DOHH2 (cell line): ENCODE results near the gene CD58.
A peak's percentile ranks its signal among the peaks of the same experiment; 100 is the strongest.

Experiments
- H3F3A ChIP-seq: fragments of 200-600 bp; sonication (generic), shearing (Covaris generic); 2 replicates; pipeline ENCODE4 v1.6.0; 2016; ENCODE audit warnings: antibody characterized with exemption, mild to moderate bottlenecking; ENCODE audit not compliant: control insufficient read depth, insufficient read depth
- H3K27ac ChIP-seq: fragments of 200-600 bp; sonication (generic); 2 replicates; pipeline ENCODE4 v1.5.1; 2014; ENCODE audit warnings: low read depth, mild to moderate bottlenecking, low read length, moderate library complexity
- H3K27me3 ChIP-seq: fragments of 200-600 bp; sonication (generic); 2 replicates; pipeline ENCODE4 v1.6.1; 2014; ENCODE audit warnings: mild to moderate bottlenecking, low read length, mixed read lengths; ENCODE audit not compliant: control insufficient read depth
- H3K36me3 ChIP-seq: fragments of 200-600 bp; sonication (generic); 2 replicates; pipeline ENCODE4 v1.6.1; 2014; ENCODE audit warnings: mild to moderate bottlenecking, low read length, moderate library complexity, mixed read lengths; ENCODE audit not compliant: control insufficient read depth
- H3K4me1 ChIP-seq: fragments of 200-600 bp; sonication (generic); 2 replicates; pipeline ENCODE4 v1.6.1; 2014; ENCODE audit warnings: mild to moderate bottlenecking, low read length, mixed read lengths; ENCODE audit not compliant: control insufficient read depth
- H3K4me2 ChIP-seq: fragments of 200-600 bp; sonication (generic); 2 replicates; pipeline ENCODE4 v1.6.0; 2014; ENCODE audit warnings: mild to moderate bottlenecking, low read length, moderate library complexity
- H3K4me3 ChIP-seq: fragments of 200-600 bp; sonication (generic); 2 replicates; pipeline ENCODE4 v1.5.1; 2014; ENCODE audit warnings: mild to moderate bottlenecking, low read length, mixed read lengths
- H3K79me2 ChIP-seq: fragments of 200-600 bp; sonication (generic); 2 replicates; pipeline ENCODE4 v1.6.1; 2014; ENCODE audit warnings: mild to moderate bottlenecking, low read length, mixed read lengths; ENCODE audit not compliant: control insufficient read depth
- H3K9me2 ChIP-seq: fragments of 200-600 bp; sonication (generic); replicated peaks from 2 replicates; pipeline ENCODE4 v1.6.1; 2014; ENCODE audit warnings: mild to moderate bottlenecking, low read length, mixed read lengths; ENCODE audit not compliant: control insufficient read depth
- H3K9me3 ChIP-seq: fragments of 200-600 bp; sonication (generic); 2 replicates; pipeline ENCODE4 v1.6.1; 2014; ENCODE audit warnings: antibody characterized with exemption, low read length, mixed read lengths; ENCODE audit not compliant: control insufficient read depth, insufficient read depth
- H4K20me1 ChIP-seq: fragments of 200-600 bp; sonication (generic); 2 replicates; pipeline ENCODE4 v1.6.0; 2014; ENCODE audit warnings: low read depth, mild to moderate bottlenecking, antibody characterized with exemption, low read length, moderate library complexity; ENCODE audit not compliant: control insufficient read depth, insufficient read depth
- EZH2phosphoT487 ChIP-seq: fragments of 200-600 bp; sonication (generic); IDR thresholded peaks from 2 replicates; pipeline ENCODE4 v1.6.1; 2017; ENCODE audit warnings: borderline replicate concordance, mild to moderate bottlenecking, antibody characterized with exemption, low read length, moderate library complexity, mixed read lengths
- TF ChIP-seq, protein P1 (sequence below): fragments of 200-600 bp; sonication (generic); IDR thresholded peaks from one replicate; pipeline ENCODE4 v1.5.1; 2014; ENCODE audit warnings: antibody characterized with exemption, mild to moderate bottlenecking, low read depth, low read length; ENCODE audit not compliant: poor library complexity, severe bottlenecking

The CD58 gene

DNA sequence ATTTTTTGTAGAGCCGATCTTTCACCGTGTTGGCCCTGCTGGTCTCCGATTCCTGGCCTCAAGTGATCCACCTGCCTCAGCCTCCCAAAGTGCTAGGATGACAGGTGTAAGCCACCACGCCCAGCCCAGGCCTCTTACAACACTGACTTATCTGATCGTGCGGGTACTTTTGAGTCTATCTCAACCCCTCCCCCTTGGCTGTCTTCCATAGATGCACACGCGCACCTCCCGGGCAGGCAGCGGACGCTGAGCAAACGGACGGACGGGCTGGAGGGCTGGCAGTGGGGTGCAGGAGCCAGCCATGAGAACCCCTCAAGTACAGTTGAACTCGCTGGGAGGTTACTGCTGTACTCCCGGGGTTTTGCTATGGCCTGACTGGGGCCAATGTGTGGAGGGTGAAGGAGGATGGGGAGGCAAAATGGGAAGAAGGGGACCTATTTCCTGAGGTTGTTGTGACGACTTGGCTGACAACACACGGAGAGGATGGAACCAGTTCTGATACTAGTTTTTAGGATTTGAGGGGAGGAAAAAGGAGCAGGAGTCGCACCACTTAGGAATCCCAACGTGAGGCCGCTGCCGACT lies 959 bp downstream of the CD58 start:
- H3K27me3 ChIP-seq, result peaks cover 35% of the 10 kb centered on the region
- TF ChIP-seq, protein P1, sequence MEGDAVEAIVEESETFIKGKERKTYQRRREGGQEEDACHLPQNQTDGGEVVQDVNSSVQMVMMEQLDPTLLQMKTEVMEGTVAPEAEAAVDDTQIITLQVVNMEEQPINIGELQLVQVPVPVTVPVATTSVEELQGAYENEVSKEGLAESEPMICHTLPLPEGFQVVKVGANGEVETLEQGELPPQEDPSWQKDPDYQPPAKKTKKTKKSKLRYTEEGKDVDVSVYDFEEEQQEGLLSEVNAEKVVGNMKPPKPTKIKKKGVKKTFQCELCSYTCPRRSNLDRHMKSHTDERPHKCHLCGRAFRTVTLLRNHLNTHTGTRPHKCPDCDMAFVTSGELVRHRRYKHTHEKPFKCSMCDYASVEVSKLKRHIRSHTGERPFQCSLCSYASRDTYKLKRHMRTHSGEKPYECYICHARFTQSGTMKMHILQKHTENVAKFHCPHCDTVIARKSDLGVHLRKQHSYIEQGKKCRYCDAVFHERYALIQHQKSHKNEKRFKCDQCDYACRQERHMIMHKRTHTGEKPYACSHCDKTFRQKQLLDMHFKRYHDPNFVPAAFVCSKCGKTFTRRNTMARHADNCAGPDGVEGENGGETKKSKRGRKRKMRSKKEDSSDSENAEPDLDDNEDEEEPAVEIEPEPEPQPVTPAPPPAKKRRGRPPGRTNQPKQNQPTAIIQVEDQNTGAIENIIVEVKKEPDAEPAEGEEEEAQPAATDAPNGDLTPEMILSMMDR, result no peak
- no peak for TF ChIP-seq EZH2phosphoT487
- peaks cover 17% of the 10 kb centered on the region for H3K4me1 ChIP-seq
- H3K79me2 ChIP-seq, result no peaks in the 10 kb centered on the region
- H3K36me3 ChIP-seq, result no peaks in the 10 kb centered on the region
- no peak overlapping the region for H3K27ac ChIP-seq
- H3K9me2 ChIP-seq, result no peaks in the 10 kb centered on the region
- peak overlapping the region; percentile 91 for H3K4me2 ChIP-seq
- no peaks in the 10 kb centered on the region for H4K20me1 ChIP-seq
- H3K9me3 ChIP-seq, result no peaks in the 10 kb centered on the region
- H3K4me3 ChIP-seq, result peak overlapping the region; percentile 89
- H3F3A ChIP-seq, result no peaks in the 10 kb centered on the region

GRCh38 chr1:116569381-116569670 lies 1.5 kb downstream of the CD58 start:
- H3K9me2 ChIP-seq, result no peaks in the 10 kb centered on the region
- peak overlapping the region; percentile 91 for H3K4me2 ChIP-seq
- no peaks in the 10 kb centered on the region for H3K79me2 ChIP-seq
- no peak for TF ChIP-seq EZH2phosphoT487
- TF ChIP-seq, protein P1, result no peak
- no peaks in the 10 kb centered on the region for H3K9me3 ChIP-seq
- H3K4me1 ChIP-seq, result peaks cover 17% of the 10 kb centered on the region
- H3K27ac ChIP-seq, result no peak overlapping the region
- peaks cover 33% of the 10 kb centered on the region for H3K27me3 ChIP-seq
- H3K4me3 ChIP-seq, result peak overlapping the region; percentile 89; the same call in 1 of the 2 replicates
- no peaks in the 10 kb centered on the region for H4K20me1 ChIP-seq
- no peaks in the 10 kb centered on the region for H3F3A ChIP-seq
- H3K36me3 ChIP-seq, result no peaks in the 10 kb centered on the region

DNA sequence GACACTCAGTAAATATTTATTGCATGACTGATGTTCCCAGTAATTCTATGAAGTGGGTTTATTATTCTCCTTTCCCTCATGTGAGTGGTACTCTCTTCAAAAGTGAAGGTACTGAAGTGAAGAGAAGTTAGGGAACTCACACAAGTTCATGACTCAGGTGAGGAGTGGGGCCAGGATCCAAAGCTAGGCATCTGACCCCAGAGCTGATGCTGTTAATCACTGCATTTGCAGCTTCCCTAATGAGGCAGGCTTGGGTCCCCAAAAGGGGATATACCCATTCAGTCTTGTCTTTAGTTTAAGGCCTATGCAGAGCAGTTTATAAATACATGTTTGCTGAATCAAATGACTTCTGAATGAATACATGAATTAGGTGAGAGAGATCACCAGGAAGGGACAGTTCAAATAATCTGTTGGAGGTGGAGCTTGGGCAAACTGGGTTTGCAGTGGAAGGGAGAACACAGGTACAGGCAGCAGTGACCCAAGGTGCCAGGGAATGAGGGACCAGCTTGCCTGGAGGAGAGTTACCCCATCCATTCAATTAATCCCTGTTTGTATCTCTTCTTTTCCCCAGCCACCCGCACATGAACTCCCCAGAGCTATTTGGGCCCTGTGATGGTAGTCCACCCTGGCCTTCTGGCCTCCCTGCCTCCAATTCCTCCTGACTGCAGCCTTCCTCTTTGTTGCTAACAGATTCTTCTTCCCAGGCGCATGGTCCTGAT lies 2.0 kb downstream of the CD58 start:
- TF ChIP-seq, protein P1, result no peak
- no peak for TF ChIP-seq EZH2phosphoT487
- no peaks in the 10 kb centered on the region for H4K20me1 ChIP-seq
- H3K4me1 ChIP-seq, result peaks cover 17% of the 10 kb centered on the region
- H3K4me3 ChIP-seq, result no peak overlapping the region
- no peak overlapping the region for H3K27ac ChIP-seq
- H3F3A ChIP-seq, result no peaks in the 10 kb centered on the region
- H3K79me2 ChIP-seq, result no peaks in the 10 kb centered on the region
- H3K4me2 ChIP-seq, result no peak overlapping the region
- no peaks in the 10 kb centered on the region for H3K36me3 ChIP-seq
- H3K9me3 ChIP-seq, result no peaks in the 10 kb centered on the region
- no peaks in the 10 kb centered on the region for H3K9me2 ChIP-seq
- H3K27me3 ChIP-seq, result peaks cover 28% of the 10 kb centered on the region
